Upper lobe of left lung (tissue), 4 donors: ENCODE results near the gene C1QTNF3.

ENCODE experiments used
- CTCF ChIP-seq, 6 experiments: fragments of 450-650 bp in 4 of 6; fragments of 200-600 bp in 2 of 6; sonication (generic) in 2 of 6; IDR thresholded peaks; one replicate each; pipeline ENCODE4 v1.5.1; 2016 to 2019; ENCODE audit warnings: antibody characterized with exemption in 6 of 6
- POLR2AphosphoS5 ChIP-seq, 2 donors: sonication (generic); formaldehyde crosslinking; IDR thresholded peaks; one replicate each; pipeline ENCODE4 v1.5.1; 2017; ENCODE audit warnings: antibody characterized with exemption in 2 of 2

- TF ChIP-seq POLR2AphosphoS5 (IDR thresholded peaks at IDR 0.05) (no peak), CTCF (IDR thresholded peaks at IDR 0.05) (no peak)
These were observed 26.3 kb downstream of the C1QTNF3 start for GRCh38 chr5:34016750-34017149.
